ENCODE results near the gene GALNS.

The GALNS gene

DNA sequence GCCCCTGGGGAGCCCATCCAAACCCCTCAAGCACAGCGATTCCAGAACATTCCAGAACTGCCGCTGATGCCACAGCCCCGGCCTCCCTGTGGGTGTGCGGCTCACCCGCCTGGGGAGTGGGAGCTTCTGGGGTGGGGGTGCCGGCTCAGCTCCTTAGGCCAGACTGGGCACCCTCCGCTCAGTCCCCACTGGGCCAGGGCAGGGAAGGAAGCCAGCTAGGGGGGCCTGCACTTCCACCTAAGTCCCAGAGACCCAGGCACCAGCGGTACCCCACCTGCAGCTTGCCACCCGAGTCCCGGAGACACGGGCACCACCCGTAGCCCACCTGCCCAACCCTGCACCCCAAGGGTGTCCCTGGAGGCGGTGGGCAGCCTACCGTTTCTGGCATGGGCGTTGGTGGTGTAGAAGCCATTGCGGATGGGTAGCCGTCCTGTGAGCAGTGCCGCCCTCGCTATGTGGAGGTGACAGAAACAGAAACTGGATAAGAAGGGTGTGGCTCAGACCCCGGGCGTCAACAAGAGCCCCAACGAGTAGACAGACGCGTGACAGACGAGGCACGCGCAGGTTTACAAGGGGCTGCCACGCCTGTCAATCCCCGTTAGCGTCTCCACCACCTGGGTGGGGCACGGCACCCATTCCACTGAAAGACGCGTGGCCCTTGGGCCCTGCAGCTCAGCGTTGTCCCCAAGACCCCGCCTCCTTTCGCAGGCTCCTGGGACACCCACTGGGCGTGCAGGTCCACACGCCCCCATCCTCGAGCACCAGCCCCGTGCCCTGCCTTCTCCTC lies 15.0 kb downstream of the GALNS start:
- no peak overlapping the region for H3K4me3 Mint-ChIP-seq

DNA sequence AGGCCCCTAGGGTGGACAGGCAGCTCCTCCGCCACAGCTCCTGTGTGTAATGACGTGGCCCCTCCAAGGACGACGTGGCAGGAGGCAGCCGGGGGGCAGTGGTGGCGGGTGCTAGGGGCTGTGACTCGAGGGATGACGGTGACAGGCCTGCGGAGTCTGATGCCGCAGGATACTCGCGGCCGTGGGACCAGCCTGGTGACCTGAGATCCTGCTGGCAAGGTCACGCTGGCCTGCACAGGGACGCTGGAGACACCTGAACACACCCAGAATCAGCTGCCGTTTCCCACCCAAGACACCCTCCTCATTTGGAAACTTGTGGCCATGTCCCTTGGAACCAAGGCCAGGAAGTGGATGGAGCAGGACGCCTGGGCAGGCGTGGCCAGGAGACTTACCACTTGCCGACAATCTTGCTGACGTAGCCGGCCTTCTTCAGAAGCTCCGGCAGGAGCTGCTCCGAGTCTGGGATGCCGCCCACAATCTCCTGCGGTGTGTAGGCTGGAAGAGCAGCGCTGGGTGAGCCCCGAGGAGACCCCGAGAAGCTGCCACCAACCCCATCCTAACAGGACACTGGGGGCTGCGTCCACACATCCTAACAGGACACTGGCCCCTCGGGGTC lies 16.0 kb downstream of the GALNS start:
- H3K9me3 Mint-ChIP-seq = no peaks in the 10 kb centered on the region
- DNase-seq (ENCODE audit: low spot score in 2 of 2) (no peak), ATAC-seq (no peak)
- H3K36me3 Mint-ChIP-seq = peaks cover 5% of the 10 kb centered on the region
- H3K27ac Mint-ChIP-seq = no peak overlapping the region
- no peak overlapping the region for H3K4me3 Mint-ChIP-seq
- H3K4me1 Mint-ChIP-seq = peaks cover 5% of the 10 kb centered on the region

More for the DNA sequence above, 15.0 kb downstream of the GALNS start:
- peak; percentile 47 for ATAC-seq
- no peak for DNase-seq (ENCODE audit: low spot score in 2 of 2)
- Mint-ChIP-seq H3K36me3 (peaks cover 11% of the 10 kb centered on the region), H3K4me1 (peaks cover 5% of the 10 kb centered on the region), H3K27ac (no peak overlapping the region), H3K9me3 (no peaks in the 10 kb centered on the region)

GRCh38 chr16:88839745-88840599 lies 16.8 kb downstream of the GALNS start:
- Mint-ChIP-seq H3K4me1 (peaks cover 5% of the 10 kb centered on the region), H3K27ac (no peak overlapping the region), H3K36me3 (peaks cover 5% of the 10 kb centered on the region), H3K4me3 (no peak overlapping the region), H3K9me3 (no peaks in the 10 kb centered on the region)
- ATAC-seq = no peak
- DNase-seq (ENCODE audit: low spot score in 2 of 2) = no peak

GRCh38 chr16:88839026-88839529 lies 17.7 kb downstream of the GALNS start:
- DNase-seq (ENCODE audit: low spot score in 2 of 2) (no peak), ATAC-seq (no peak)
- H3K4me3 Mint-ChIP-seq = no peak overlapping the region
- H3K27ac Mint-ChIP-seq = no peak overlapping the region
- H3K9me3 Mint-ChIP-seq = no peaks in the 10 kb centered on the region
- H3K4me1 Mint-ChIP-seq = peaks cover 5% of the 10 kb centered on the region
- H3K36me3 Mint-ChIP-seq = peaks cover 5% of the 10 kb centered on the region

DNA sequence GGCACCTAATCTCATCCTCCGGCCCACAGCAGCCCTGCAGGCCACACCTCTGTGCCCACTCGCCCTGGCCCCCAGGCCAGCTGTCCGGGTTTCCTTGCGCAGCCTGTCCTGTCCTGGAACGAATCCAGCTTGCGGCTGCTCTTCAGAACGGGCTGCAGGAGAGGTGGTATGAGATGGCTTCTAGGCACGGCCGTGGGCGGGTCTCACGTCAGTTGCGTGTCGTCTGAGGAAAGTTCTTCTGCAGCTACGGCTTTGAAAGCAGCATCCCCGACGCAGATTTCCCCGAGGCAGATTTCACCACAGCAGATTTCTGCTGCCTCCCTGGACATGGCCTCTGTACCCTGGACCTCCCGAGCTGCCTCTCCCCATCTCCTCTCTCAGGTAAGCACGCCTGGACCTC lies 18.2 kb downstream of the GALNS start:
- Mint-ChIP-seq H3K4me3 (no peak overlapping the region), H3K27ac (no peak overlapping the region), H3K9me3 (no peaks in the 10 kb centered on the region), H3K4me1 (peaks cover 5% of the 10 kb centered on the region), H3K36me3 (peaks cover 5% of the 10 kb centered on the region)
- DNase-seq (ENCODE audit: low spot score in 2 of 2) (no peak), ATAC-seq (no peak)

DNA sequence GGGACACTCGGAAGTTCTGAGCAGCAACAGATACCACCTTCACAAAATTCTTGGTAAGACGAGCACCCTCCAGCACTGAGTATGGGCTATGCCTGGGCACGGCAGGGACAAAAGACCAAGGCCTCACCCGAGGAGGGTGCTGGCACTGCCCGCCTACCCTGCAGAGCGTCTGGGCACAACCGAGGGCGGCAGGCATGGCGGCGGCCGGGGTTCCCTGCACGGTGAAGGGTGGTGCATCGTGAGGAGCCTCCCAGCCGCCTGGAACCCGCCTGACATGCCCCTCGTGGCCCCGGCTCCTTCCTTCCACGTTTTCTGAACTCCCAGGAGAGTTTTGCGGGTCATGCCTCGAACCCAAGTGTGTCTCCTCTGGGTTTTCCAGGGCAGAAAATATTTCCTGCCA lies 18.9 kb downstream of the GALNS start:
- ATAC-seq = no peak
- Mint-ChIP-seq H3K27ac (no peak overlapping the region), H3K4me1 (peaks cover 5% of the 10 kb centered on the region), H3K9me3 (no peaks in the 10 kb centered on the region), H3K4me3 (no peak overlapping the region), H3K36me3 (peaks cover 5% of the 10 kb centered on the region)
- no peak for DNase-seq (ENCODE audit: low spot score in 2 of 2)

DNA sequence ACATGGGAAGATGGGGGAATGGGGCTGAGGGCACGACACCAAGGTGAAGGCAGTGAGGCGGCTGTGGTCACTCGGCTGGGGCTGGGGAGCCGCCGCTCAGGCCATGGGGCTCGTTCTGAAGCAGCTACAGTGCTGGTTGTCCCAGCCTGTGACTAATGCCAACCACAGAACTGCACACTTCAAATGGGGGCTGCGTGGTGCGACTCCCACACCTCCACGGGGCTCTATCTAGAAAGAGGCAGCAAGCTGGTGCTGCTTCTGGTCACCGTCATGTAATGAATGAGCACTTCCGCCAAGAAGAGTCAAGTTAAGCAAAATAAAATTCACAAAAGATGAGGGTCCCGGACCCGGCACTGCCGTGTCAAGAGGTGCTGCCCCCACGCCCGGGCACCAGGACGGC lies 20.0 kb downstream of the GALNS start:
- Mint-ChIP-seq H3K36me3 (peaks cover 5% of the 10 kb centered on the region), H3K4me1 (no peaks in the 10 kb centered on the region), H3K9me3 (no peaks in the 10 kb centered on the region), H3K4me3 (no peak overlapping the region), H3K27ac (no peak overlapping the region)
- ATAC-seq (no peak), DNase-seq (ENCODE audit: low spot score in 2 of 2) (no peak)

GRCh38 chr16:88835818-88836217 lies 20.9 kb downstream of the GALNS start:
- no peak overlapping the region for H3K27ac Mint-ChIP-seq

GRCh38 chr16:88835383-88835782 lies 21.4 kb downstream of the GALNS start:
- Mint-ChIP-seq H3K9me3 (no peaks in the 10 kb centered on the region), H3K27ac (no peak overlapping the region), H3K4me3 (no peak overlapping the region), H3K36me3 (peaks cover 5% of the 10 kb centered on the region), H3K4me1 (no peaks in the 10 kb centered on the region)
- DNase-seq (ENCODE audit: low spot score in 2 of 2) (no peak), ATAC-seq (no peak)

More at GRCh38 chr16:88835818-88836217, 20.9 kb downstream of the GALNS start:
- DNase-seq (ENCODE audit: low spot score in 2 of 2) = no peak
- no peak overlapping the region for H3K4me3 Mint-ChIP-seq
- no peak for ATAC-seq
- no peaks in the 10 kb centered on the region for H3K4me1 Mint-ChIP-seq
- peaks cover 5% of the 10 kb centered on the region for H3K36me3 Mint-ChIP-seq
- H3K9me3 Mint-ChIP-seq = no peaks in the 10 kb centered on the region

DNA sequence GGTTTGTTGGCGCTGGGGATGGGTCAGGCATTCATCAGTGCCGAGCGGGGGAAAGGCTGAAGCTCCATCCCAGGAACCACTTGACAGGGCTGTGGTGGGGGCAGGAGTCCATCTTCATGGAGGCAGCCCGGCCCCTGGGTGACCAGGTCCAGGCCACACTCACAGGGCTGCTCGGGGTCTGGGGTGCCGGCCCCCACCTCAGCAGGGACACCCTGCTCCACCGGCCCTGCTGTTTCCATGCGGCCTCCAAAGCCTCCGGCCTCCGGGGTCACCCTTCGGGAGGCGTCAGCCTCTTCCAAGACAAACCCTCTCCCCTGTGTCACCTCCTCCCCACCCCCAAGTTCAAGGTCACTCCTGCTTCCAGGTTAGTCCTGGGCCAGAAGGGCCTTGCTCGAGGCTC lies 22.1 kb downstream of the GALNS start:
- no peak for ATAC-seq
- DNase-seq (ENCODE audit: low spot score in 2 of 2) = no peak
- Mint-ChIP-seq H3K9me3 (no peaks in the 10 kb centered on the region), H3K4me3 (no peak overlapping the region), H3K27ac (no peak overlapping the region), H3K36me3 (peaks cover under 1% of the 10 kb centered on the region), H3K4me1 (no peaks in the 10 kb centered on the region)

DNA sequence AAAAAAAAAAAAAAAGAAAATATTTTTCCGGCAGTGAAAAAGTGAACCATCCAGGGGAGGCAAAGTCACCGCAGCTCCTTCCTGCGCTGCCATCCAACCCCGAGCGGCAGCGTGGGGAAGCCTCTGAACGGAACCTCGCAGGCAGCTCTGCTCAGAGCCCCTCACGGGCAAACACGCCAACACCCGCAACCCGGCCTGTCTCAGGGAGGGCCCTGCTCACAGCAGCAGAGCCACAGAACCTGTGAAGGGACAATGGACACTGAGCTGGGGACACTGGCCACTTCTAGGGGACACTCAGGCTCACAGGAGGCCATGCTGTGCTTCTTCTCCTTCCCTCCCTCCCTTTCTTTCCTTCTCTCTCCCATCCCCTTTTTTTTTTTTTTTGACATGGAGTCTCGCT lies 23.7 kb downstream of the GALNS start:
- Mint-ChIP-seq H3K4me3 (no peak overlapping the region), H3K9me3 (no peaks in the 10 kb centered on the region), H3K36me3 (no peaks in the 10 kb centered on the region), H3K27ac (no peak overlapping the region), H3K4me1 (no peaks in the 10 kb centered on the region)
- ATAC-seq = no peak
- DNase-seq (ENCODE audit: low spot score in 2 of 2) = no peak

GRCh38 chr16:88831838-88832237 lies 24.9 kb downstream of the GALNS start:
- H3K4me1 Mint-ChIP-seq = no peaks in the 10 kb centered on the region
- H3K27ac Mint-ChIP-seq = no peak overlapping the region
- DNase-seq (ENCODE audit: low spot score in 2 of 2) (no peak), ATAC-seq (no peak)
- H3K9me3 Mint-ChIP-seq = no peaks in the 10 kb centered on the region
- no peak overlapping the region for H3K4me3 Mint-ChIP-seq
- no peaks in the 10 kb centered on the region for H3K36me3 Mint-ChIP-seq

GRCh38 chr16:88830783-88831182 lies 26.0 kb downstream of the GALNS start:
- Mint-ChIP-seq H3K9me3 (no peaks in the 10 kb centered on the region), H3K27ac (no peak overlapping the region), H3K4me1 (no peaks in the 10 kb centered on the region), H3K36me3 (no peaks in the 10 kb centered on the region), H3K4me3 (no peak overlapping the region)
- no peak for ATAC-seq
- no peak for DNase-seq (ENCODE audit: low spot score in 2 of 2)

DNA sequence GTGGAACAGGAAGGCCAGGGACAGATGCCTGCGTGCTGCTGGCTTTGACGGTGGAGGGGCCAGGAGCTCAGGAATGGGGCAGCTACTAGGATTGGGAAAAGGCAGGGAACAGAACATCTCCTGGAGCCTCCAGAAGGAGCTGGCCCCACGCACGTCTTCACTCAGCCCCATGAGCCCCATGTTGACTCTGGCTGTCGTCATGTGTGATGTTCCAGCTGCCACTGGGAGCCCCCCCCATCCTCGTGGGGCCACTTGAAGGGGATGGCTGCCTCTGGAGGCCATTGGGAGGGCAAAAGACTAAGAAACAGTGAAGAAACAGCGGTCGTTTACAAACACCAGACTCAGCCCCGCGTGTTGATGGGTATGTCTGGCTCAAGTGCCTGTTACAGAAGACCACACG lies 26.5 kb downstream of the GALNS start:
- H3K4me1 Mint-ChIP-seq = no peaks in the 10 kb centered on the region

DNA sequence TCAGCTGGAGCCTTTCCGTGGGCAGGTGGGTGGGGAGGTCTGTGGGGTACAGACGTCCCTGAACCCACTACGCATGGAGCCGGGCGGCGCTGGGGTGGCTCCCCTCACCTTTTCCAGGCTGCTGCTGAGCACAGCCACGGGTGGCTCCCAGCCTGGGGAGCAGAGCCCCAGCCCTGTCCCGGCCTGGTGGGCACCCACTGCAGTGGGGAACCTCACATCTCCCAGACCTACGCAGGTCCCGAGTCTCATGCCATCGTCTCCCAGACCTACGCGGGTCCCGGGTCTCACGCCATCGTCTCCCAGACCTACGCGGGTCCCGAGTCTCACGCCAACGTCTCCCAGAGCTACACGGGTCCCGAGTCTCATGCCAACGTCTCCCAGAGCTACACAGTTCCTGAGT lies 28.0 kb downstream of the GALNS start:
- Mint-ChIP-seq H3K4me1 (no peaks in the 10 kb centered on the region), H3K36me3 (no peaks in the 10 kb centered on the region), H3K4me3 (no peak overlapping the region), H3K27ac (no peak overlapping the region), H3K9me3 (no peaks in the 10 kb centered on the region)
- ATAC-seq (no peak), DNase-seq (ENCODE audit: low spot score in 2 of 2) (no peak)

More for the DNA sequence above, 26.5 kb downstream of the GALNS start:
- no peak overlapping the region for H3K27ac Mint-ChIP-seq
- DNase-seq (ENCODE audit: low spot score in 2 of 2) = no peak
- H3K9me3 Mint-ChIP-seq = no peaks in the 10 kb centered on the region
- ATAC-seq = no peak
- no peak overlapping the region for H3K4me3 Mint-ChIP-seq
- H3K36me3 Mint-ChIP-seq = no peaks in the 10 kb centered on the region

Data from stimulated activated effector memory CD8-positive, alpha-beta T cell treated with anti-CD3 and anti-CD28 coated beads, Interleukin-12 subunit alpha, Interleukin-12 subunit beta, amount 100 ng/mL, for 72 hours (primary cell).